HS-5 (cell line): ENCODE measurements around the gene ZSCAN18.

Experiments used
- DNase-seq: peaks from one replicate; pipeline ENCODE4 v3.0.0-alpha.2; 2012; ENCODE audit warnings: low read depth

Gene ZSCAN18

DNA sequence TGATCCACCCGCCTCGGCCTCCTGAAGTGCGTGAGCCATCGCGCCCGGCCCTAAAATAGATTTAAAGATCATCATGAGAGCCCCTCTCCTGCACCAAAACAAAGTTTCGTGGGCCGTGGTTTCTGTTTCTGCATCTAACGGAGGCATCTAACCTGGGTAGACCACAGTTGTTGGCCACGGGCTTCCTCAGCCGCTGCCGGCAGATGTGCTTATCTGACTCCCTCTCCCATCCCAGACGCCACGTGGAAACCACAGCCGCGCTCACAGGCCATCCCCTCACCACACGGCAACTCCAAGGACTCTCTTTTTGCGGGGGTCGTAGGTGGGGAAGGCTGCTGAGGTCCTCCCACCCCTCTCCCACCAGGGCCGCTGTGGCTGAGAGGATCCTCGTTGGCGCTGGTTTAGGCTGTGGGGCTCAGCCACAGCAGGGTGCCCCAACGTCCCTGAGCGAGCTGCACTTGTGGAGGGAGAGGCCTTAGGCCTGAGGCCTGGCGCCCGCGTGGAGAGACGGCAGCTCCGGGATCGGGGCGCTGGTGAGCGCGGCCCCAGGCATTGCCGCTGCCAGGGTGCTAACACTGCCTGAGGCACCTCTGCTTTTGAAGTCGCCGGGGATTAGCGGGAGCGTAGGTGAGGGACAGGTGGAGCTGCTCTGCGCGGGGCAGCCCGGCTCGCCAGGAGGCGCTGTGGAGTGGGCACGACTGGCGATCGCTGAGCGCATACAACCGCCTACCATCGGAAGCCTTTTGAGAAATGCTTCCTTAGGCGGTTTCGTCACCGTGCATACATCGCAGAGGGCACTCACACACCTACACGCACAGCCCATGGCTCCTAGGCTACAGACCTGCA, 55.3 kb downstream of the ZSCAN18 start:
- no peak for DNase-seq

DNA sequence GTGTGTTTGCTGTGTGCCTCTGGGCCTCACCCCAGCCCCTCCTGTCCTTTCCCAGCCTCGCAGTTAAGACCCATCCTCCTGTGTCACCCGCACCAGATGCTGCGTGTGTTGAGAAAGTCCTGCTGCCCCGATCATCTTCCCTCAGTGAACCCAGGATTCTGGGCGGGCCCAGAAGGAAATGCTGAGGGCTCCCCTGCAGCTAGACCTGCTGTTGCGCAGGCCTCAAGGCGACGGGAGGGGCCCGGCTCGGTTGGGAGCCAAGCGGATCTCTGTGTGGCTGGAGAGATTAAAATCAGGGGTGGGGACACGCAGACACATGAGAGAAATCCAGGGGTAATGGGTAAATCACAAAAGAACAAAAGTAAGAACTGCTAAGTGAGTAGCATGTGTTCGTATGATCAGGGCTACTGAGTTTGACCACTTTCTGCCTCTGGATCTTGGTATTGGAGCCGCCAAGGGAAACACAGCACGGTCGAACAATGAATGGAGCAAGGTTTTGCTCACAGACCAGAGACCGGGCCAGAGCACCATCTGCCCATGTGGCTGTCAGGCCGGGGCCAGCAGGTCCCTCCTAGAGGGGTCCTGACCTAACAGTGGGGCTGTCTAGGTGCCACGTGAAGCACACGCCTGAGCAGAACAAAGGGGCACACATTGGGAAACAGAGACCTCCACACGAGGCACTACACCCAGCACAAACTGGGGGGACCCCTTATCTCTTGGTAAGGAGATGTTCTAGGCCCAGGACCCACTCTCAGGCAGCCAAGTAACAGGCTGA, 57.1 kb downstream of the ZSCAN18 start:
- DNase-seq: no peak

DNA sequence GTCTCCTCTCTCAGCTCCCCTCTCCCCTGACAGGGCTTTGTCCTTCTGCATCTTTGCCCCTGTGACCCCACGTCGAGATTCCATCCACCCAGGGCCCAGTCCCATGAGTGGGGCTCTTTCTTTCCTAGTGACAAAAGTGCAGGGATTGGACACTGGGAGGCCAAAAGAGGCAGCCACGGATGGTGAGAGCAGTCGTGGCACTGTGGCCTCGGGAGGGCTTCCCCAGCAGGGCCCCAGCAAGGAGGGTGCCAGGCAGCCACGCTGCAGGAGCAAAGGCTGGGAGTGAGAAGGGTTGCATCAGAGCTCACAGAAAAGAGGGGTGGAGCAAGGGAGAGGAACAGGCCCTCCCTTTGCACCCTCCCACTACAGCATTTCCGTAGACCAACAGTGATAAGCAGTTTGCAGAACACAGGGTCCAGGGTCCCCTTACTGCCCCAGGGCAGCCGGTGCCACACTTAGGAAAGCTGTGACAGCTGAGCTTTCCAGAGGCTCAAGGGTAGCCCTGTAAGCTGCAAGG, 59.3 kb downstream of the ZSCAN18 start:
- DNase-seq: no peak

DNA sequence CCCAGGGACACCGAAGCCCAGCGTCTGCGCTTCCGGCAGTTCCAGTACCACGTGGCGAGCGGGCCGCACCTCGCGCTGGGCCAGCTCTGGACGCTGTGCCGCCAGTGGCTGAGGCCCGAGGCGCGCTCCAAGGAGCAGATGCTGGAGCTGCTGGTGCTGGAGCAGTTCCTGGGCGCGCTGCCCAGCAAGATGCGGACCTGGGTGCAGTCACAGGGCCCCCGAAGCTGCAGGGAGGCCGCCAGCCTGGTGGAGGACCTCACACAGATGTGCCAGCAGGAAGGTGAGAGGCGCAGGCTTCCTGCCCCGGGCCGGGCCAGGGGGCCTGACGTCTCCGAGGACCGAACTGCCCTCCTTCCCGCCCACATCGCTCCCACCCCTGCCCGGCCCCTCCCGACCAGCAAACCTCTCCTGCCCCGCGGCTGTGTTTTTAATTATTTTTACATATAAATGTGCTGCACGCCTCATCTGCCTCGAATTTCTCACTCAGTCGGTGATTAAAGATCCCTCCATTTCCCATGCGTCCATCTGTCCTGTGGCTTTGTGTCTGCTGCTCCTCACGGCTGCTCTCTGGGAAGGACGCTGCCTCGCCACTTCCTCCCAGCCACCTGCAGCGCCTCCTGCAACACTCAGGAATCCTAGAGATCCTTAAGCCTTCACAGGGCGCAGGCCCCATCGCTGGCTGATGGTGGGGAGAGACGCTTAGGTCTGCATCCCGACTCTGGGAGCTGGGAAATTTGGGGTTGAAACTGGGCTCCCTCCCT, 59.9 kb downstream of the ZSCAN18 start:
- no peak for DNase-seq

DNA sequence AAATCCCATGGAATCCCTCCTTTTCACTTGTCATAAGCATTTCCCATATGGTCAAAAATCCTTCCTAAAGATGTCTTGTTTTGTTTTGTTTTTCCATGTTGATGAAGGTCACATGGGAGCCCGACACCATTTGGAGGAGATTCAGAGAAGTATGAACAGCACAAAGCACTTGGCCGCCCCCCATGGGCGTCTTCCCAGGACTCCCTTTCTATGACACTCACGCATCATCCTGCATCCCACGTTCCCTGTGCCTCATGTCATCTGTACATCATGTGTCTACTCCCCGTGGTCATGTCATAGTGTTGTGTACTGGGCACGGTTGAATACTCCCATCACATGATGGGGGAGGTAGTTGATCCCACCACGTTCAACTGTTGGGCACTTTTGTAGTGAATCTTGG, 62.2 kb downstream of the ZSCAN18 start:
- DNase-seq: no peak

DNA sequence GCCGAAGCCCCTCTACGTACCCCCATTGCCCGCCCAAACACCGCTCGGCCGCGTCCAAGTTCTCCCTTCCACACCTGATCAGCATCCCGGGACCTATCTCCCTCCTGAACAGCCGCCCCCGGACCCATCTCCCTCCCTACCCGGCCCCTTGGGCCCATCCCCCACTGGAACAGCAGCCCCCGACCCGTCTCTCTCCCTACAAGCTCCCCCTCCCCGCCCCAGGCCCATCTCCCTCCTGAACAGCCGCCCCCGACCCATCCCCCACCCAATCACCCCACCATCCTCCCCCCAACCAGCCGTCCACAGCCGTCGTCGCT, 63.6 kb downstream of the ZSCAN18 start:
- no peak for DNase-seq
